K562 (cell line): ENCODE data around the gene TTC8. TPM values are rescaled to one million over a fixed set of nuclear protein-coding genes. Genes with fewer than 3 reads are reported as not detected.

Experiments used
- ATAC-seq: fragments of 200-7000 bp; cut with Tn5 transposase; 3 replicates; pipeline ENCODE4 v1.9.1; 2020; ENCODE audit warnings: moderate library complexity
- BruUV-seq: library from RNA; stranded (reverse); fragments of 400-500 nt; replicated peaks from 2 replicates; lab custom pipeline; 2021; lab: Mats Ljungman, UMichigan
- CTCF ChIA-PET: fragments of 300-600 bp; formaldehyde crosslinking; extraction: SDS; loops from one replicate; lab custom pipeline; 2021; ENCODE audit warnings: low intra/inter-chr PET ratio; lab: Yijun Ruan, JAX
- POLR2A ChIA-PET: fragments of 300-600, 350-650 bp; sonication (Branson Sonifier 250); formaldehyde crosslinking; extraction: SDS; loops from one replicate; lab custom pipeline; 2021; ENCODE audit warnings: antibody characterized with exemption, inconsistent platforms; lab: Yijun Ruan, JAX
- DNase-seq, 4 experiments: peaks; one replicate each; pipeline versions ENCODE4 v3.0.0 to v3.0.0-alpha.2; 2011 to 2018; ENCODE audit warnings: low spot score in 3 of 4, mixed read lengths in 3 of 4; ENCODE audit errors: extremely low read depth in 1 of 4
- FAIRE-seq: peaks from 2 replicates; lab custom pipeline; 2011; peaks lifted over from hg19 to GRCh38; lab: Jason Lieb, UNC
- H2AFZ ChIP-seq: 2 replicates; pipeline ENCODE4 v1.6.0; 2011; ENCODE audit warnings: low read depth, low read length, control low read depth, inconsistent platforms
- H3K27ac ChIP-seq: fragments of 200-600 bp; 3 replicates; pipeline ENCODE4 v1.8.0; 2011; ENCODE audit warnings: low read depth, mild to moderate bottlenecking, control low read depth, inconsistent platforms, low read length, moderate library complexity, mixed read lengths; ENCODE audit errors: extremely low read depth
- H3K27me3 ChIP-seq, 2 experiments: fragments of 300-600 bp in 1 of 2; 2 replicates in 1 of 2; 3 replicates in 1 of 2; pipeline versions ENCODE4 v1.6.0 to v1.8.0; 2011; ENCODE audit warnings: inconsistent platforms in 2 of 2, low read length in 2 of 2, mild to moderate bottlenecking in 1 of 2, mixed read lengths in 1 of 2, moderate library complexity in 1 of 2; ENCODE audit not compliant: control insufficient read depth in 2 of 2, insufficient read depth in 2 of 2
- H3K36me3 ChIP-seq: fragments of 300-600 bp; 3 replicates; pipeline ENCODE4 v1.8.0; 2011; ENCODE audit warnings: mild to moderate bottlenecking, low read length, inconsistent platforms; ENCODE audit not compliant: control insufficient read depth, insufficient read depth
- H3K4me1 ChIP-seq, 2 experiments: fragments of 200-600 bp in 1 of 2; replicated peaks in 1 of 2; 2 replicates in 1 of 2; 3 replicates in 1 of 2; pipeline versions ENCODE4 v1.5.1 to v1.8.0; 2011; ENCODE audit warnings: inconsistent platforms in 2 of 2, low read length in 2 of 2, mild to moderate bottlenecking in 1 of 2, mixed read lengths in 1 of 2, moderate library complexity in 1 of 2; ENCODE audit not compliant: control insufficient read depth in 2 of 2, insufficient read depth in 2 of 2
- H3K4me2 ChIP-seq: 2 replicates; pipeline ENCODE4 v1.6.1; 2011; ENCODE audit warnings: low read length, control low read depth, inconsistent platforms, mixed read lengths; ENCODE audit not compliant: insufficient read depth
- H3K4me3 ChIP-seq: fragments of 200-600 bp; sonication (generic), shearing (Covaris generic); 2 replicates; pipeline ENCODE4 v1.5.1; 2016; ENCODE audit warnings: control low read depth, inconsistent platforms
- H3K79me2 ChIP-seq: fragments of 200-600 bp; 3 replicates; pipeline ENCODE4 v1.8.0; 2011; ENCODE audit warnings: low read length, inconsistent platforms; ENCODE audit not compliant: control insufficient read depth, insufficient read depth
- H3K9ac ChIP-seq, 2 experiments: 2 replicates each; pipeline versions ENCODE4 v1.6.0 to v1.6.1; 2011; ENCODE audit warnings: low read depth in 2 of 2, low read length in 2 of 2, control low read depth in 1 of 2, inconsistent platforms in 1 of 2, mild to moderate bottlenecking in 1 of 2, mixed read lengths in 1 of 2; ENCODE audit not compliant: insufficient read depth in 1 of 2
- H3K9me1 ChIP-seq: one replicate; pipeline ENCODE4 v1.6.0; 2011; ENCODE audit warnings: inconsistent platforms, mild to moderate bottlenecking, low read length, moderate library complexity; ENCODE audit not compliant: control insufficient read depth, insufficient read depth
- H3K9me3 ChIP-seq: replicated peaks from 2 replicates; pipeline ENCODE4 v1.5.1; 2011; ENCODE audit warnings: low read depth, low read length, inconsistent platforms; ENCODE audit not compliant: control insufficient read depth, insufficient read depth
- H4K20me1 ChIP-seq: replicated peaks from 2 replicates; pipeline ENCODE4 v1.6.1; 2011; ENCODE audit warnings: low read length, inconsistent platforms, mixed read lengths; ENCODE audit not compliant: control insufficient read depth, insufficient read depth
- CHD1 ChIP-seq: fragments of 200-600 bp; sonication (generic); IDR thresholded peaks from one replicate; pipeline ENCODE4 v1.6.1; 2012; ENCODE audit warnings: mild to moderate bottlenecking, moderate library complexity, low read length, inconsistent platforms
- FIP1L1 ChIP-seq: fragments of 200-400 bp; formaldehyde crosslinking; IDR thresholded peaks from 2 replicates; pipeline ENCODE4 v1.6.1; 2018; ENCODE audit warnings: mild to moderate bottlenecking, low read depth, low read length; ENCODE audit not compliant: poor library complexity, severe bottlenecking
- FOXJ2 ChIP-seq: fragments of 200-800 bp; sonication (Bioruptor generic); IDR thresholded peaks from 2 replicates; pipeline ENCODE4 v1.6.1; 2016; ENCODE audit warnings: missing genetic modification characterization, missing compliant biosample characterization
- HLTF ChIP-seq: fragments of 450-650 bp; IDR thresholded peaks from 2 replicates; pipeline ENCODE4 v1.6.1; 2016
- MBD2 ChIP-seq: sonication (generic); IDR thresholded peaks from 2 replicates; pipeline ENCODE4 v1.6.1; 2016; ENCODE audit warnings: low read depth, borderline replicate concordance
- MYBL2 ChIP-seq, 2 experiments: fragments of 450-650 bp in 1 of 2; sonication (generic) in 1 of 2; formaldehyde crosslinking in 1 of 2; IDR thresholded peaks; 2 replicates each; pipeline versions ENCODE4 v1.6.1 to v1.8.1; 2017 to 2022; ENCODE audit warnings: borderline replicate concordance in 1 of 2, inconsistent platforms in 1 of 2, low read depth in 1 of 2, mild to moderate bottlenecking in 1 of 2, missing genetic modification reagents in 1 of 2, moderate library complexity in 1 of 2
- NR0B1 ChIP-seq: fragments of 450-650 bp; IDR thresholded peaks from one replicate; pipeline ENCODE4 v1.6.1; 2018; ENCODE audit warnings: mild to moderate bottlenecking, moderate library complexity; ENCODE audit not compliant: partially characterized antibody
- PTTG1 ChIP-seq: fragments of 450-650 bp; IDR thresholded peaks from 2 replicates; pipeline ENCODE4 v1.6.1; 2016; ENCODE audit warnings: low read depth, mild to moderate bottlenecking, missing genetic modification characterization, missing compliant biosample characterization
- THRAP3 ChIP-seq: fragments of 450-650 bp; IDR thresholded peaks from 2 replicates; pipeline ENCODE4 v1.6.1; 2016; ENCODE audit warnings: mild to moderate bottlenecking, inconsistent platforms, borderline replicate concordance
- TRIM25 ChIP-seq: fragments of 450-650 bp; IDR thresholded peaks from 2 replicates; pipeline ENCODE4 v1.7.0; 2016; ENCODE audit warnings: borderline replicate concordance
- ZEB2 ChIP-seq: fragments of 450-650 bp; IDR thresholded peaks from 2 replicates; pipeline ENCODE4 v1.6.1; 2016
- ZKSCAN1 ChIP-seq: fragments of 150-350 bp; IDR thresholded peaks from 2 replicates; pipeline ENCODE4 v1.6.1; 2016; ENCODE audit warnings: low read depth, low read length
- ZNF143 ChIP-seq: sonication (generic); formaldehyde crosslinking; IDR thresholded peaks from 2 replicates; pipeline ENCODE4 v1.9.0; 2022; ENCODE audit warnings: mild to moderate bottlenecking, missing genetic modification reagents
- ZNF146 ChIP-seq: IDR thresholded peaks from one replicate; pipeline ENCODE4 v1.6.1; 2018; ENCODE audit warnings: missing compliant biosample characterization; ENCODE audit not compliant: unreplicated experiment
- ZNF3 ChIP-seq: fragments of 250-450 bp; sonication (Bioruptor Pico); IDR thresholded peaks from 2 replicates; pipeline ENCODE4 v1.5.0; 2021; ENCODE audit warnings: mild to moderate bottlenecking, moderate library complexity
- ZNF778 ChIP-seq: fragments of 450-650 bp; formaldehyde crosslinking; IDR thresholded peaks from 2 replicates; pipeline ENCODE4 v1.4.0; 2020; ENCODE audit warnings: mild to moderate bottlenecking, moderate library complexity
- WGBS: fragments of 100-300 bp; shearing (Covaris generic); methylation state at CpG from one replicate; pipeline ENCODE4 v1.1.6; 2016; ENCODE audit warnings: low coverage, mixed read lengths; ENCODE audit not compliant: insufficient coverage; ENCODE audit errors: missing lambda C conversion rate; 5-methylcytosine and 5-hydroxymethylcytosine counted together
- in situ Hi-C: fragments of 300-500 bp; cut with MboI; formaldehyde crosslinking; loops from 4 replicates; pipeline ENCODE4 v1.15.0; 2018; ENCODE audit warnings: inconsistent platforms, mixed read lengths
- intact Hi-C: fragments of 100-400 bp; cut with micrococcal nuclease; formaldehyde crosslinking; loops from 2 replicates; pipeline ENCODE4 v1.14.2; 2022
- polyA plus RNA-seq, 8 experiments: library from polyadenylated mRNA; depleted of rRNA in 4 of 8; stranded (reverse) in 5 of 8; unstranded in 3 of 8; fragments of >200 nt; fragmentation: Nextera tagmentation in 2 of 8; fragmentation: Illumina TruSeq in 1 of 8; extraction: Ambion mirVana in 2 of 8; extraction: Trizol in 1 of 8; gene quantifications; 2 replicates each; pipeline versions ENCODE4 v1.2.1 to v1.2.3, GENCODE V29; 2011 to 2014; ENCODE audit warnings: inconsistent platforms in 1 of 8, missing spikeins in 1 of 8
- total RNA-seq, 7 experiments: library from RNA; depleted of rRNA in 6 of 7; stranded (reverse); fragments of >200 nt in 6 of 7; fragmentation: Illumina TruSeq in 2 of 7; extraction: Trizol in 2 of 7; gene quantifications; 2 replicates each; pipeline versions ENCODE4 v1.2.1 to v1.2.3, GENCODE V29; 2011 to 2021; ENCODE audit warnings: low replicate concordance in 1 of 7
- TF ChIP-seq, protein P1 (sequence below), 3 experiments: fragments of 200-800 bp in 1 of 3; sonication (Bioruptor generic) in 1 of 3; sonication (generic) in 1 of 3; formaldehyde crosslinking in 1 of 3; IDR thresholded peaks; 2 replicates each; pipeline versions ENCODE4 v1.6.1 to v1.8.0; 2016 to 2022; ENCODE audit warnings: mild to moderate bottlenecking in 2 of 3, missing compliant biosample characterization in 2 of 3, missing genetic modification characterization in 2 of 3, missing genetic modification reagents in 1 of 3

The TTC8 gene
- total and polyA plus RNA-seq, 9 of the 15 experiments (the other 6 are each of a cell fraction or from before 2014, with no cell fraction given), result 7.3 to 22.7 (median 9.6) TPM

DNA sequence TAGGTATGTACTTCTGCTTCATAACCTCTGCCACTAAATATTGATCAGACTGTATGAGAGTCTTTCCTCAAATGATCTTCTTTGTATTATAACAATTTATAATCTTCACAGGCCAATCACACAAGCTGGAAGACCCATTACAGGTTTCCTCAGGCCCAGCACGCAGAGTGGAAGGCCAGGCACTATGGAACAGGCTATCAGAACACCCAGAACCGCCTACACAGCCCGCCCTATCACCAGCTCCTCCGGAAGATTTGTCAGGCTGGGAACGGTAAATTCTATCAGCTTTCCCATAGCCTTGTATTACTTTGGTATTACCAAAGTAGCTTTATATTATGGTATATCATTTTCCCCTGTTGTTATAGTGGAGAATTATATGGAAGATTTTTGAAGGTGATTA is 16.5 kb downstream of the TTC8 start (continued):
- TF ChIP-seq, protein P1, sequence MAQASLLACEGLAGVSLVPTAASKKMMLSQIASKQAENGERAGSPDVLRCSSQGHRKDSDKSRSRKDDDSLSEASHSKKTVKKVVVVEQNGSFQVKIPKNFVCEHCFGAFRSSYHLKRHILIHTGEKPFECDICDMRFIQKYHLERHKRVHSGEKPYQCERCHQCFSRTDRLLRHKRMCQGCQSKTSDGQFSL (CRISPR knock-in tag; IDR thresholded peaks at IDR 0.05), result no peak
- TF ChIP-seq, protein P1 (tag; IDR thresholded peaks at IDR 0.05), result no peak
- TF ChIP-seq HLTF, result no peak

DNA sequence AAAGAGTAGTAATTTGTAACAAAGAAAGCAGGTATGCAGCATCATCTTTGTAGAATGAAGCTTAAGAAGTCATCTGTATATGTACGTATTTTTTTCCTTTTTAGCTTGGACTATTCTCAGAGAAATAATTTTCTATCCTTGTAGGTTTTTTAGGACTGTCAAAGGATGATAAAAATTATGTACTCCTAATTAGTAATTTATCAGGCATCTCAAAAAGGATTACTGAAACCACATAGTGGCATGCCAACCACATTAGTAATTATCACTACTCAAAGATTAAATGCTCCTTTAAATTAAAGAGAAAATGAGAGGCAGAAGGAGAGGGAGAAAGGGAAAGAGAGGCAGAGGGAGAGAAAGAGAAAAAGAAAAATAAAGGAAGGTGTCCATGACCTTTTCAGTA is 17.3 kb downstream of the TTC8 start:
- Histone ChIP-seq H2AFZ (no peak overlapping the region), H3K4me3 (no peak overlapping the region), H3K4me1 (no peaks in the 10 kb centered on the region), H3K9me3 (no peaks in the 10 kb centered on the region), H4K20me1 (no peaks in the 10 kb centered on the region), H3K79me2 (no peaks in the 10 kb centered on the region), H3K36me3 (no peaks in the 10 kb centered on the region), H3K9me1 (no peaks in the 10 kb centered on the region), H3K9ac (no peak overlapping the region), H3K27me3 (no peaks in the 10 kb centered on the region), H3K4me2 (no peak overlapping the region), H3K27ac (no peak overlapping the region)
- POLR2A ChIA-PET, result interaction anchor here (1.2 to 1.8 kb wide), 2 partner anchors 11 to 17 kb away, joined by 4 read pairs; partner anchors contain the start of gene TTC8
- ATAC-seq (no peak), DNase-seq (no peak), FAIRE-seq (no peak)
- 100% methylated on average over 1 of the region's 1 CpG for WGBS
- in situ Hi-C loops, result no loop called here
- intact Hi-C loops, result no loop called here
- BruUV-seq, result no TSS peak
- CTCF ChIA-PET, result no interaction called here
- TF ChIP-seq ZNF143 (no peak), THRAP3 (no peak), MYBL2 (IDR thresholded peaks at IDR 0.05; ENCODE audit: low read depth) (no peak), MYBL2 (CRISPR knock-in tag; IDR thresholded peaks at IDR 0.05; ENCODE audit: borderline replicate concordance) (no peak), TRIM25 (no peak), FIP1L1 (no peak), MBD2 (no peak), NR0B1 (no peak), FOXJ2 (no peak), ZKSCAN1 (no peak), ZNF3 (CRISPR knock-in tag) (no peak), PTTG1 (tag) (no peak), ZEB2 (no peak), ZNF778 (CRISPR knock-in tag) (no peak), ZNF146 (CRISPR knock-in tag) (no peak), CHD1 (no peak)
